ENCODE results near the gene TCEANC.

The TCEANC gene

GRCh38 chrX:13703589-13703988 lies 50.6 kb downstream of the TCEANC start:
- DNase-seq (ENCODE audit: low read depth) = no peak
- TF ChIP-seq CTCF (IDR thresholded peaks at IDR 0.05; ENCODE audit: low read length, missing control alignments) = no peak
- no peak overlapping the region for H3K4me3 ChIP-seq (replicated peaks; ENCODE audit: low read depth, low read length)

GRCh38 chrX:13711141-13711540 lies 58.2 kb downstream of the TCEANC start:
- DNase-seq (ENCODE audit: low read depth) = no peak
- H3K4me3 ChIP-seq (replicated peaks; ENCODE audit: low read depth, low read length) = no peak overlapping the region
- TF ChIP-seq CTCF (IDR thresholded peaks at IDR 0.05; ENCODE audit: low read length, missing control alignments) = no peak

Data from fibroblast of pulmonary artery (primary cell).